GM18507 (cell line): ENCODE data around the gene ADAMTSL2.

ENCODE experiments used
- DNase-seq: peaks from one replicate; pipeline ENCODE4 v3.0.0; 2011; ENCODE audit warnings: low read depth; ENCODE audit not compliant: insufficient read length; ENCODE audit errors: extremely low spot score
- FAIRE-seq: peaks from 2 replicates; lab custom pipeline; 2011; peaks lifted over from hg19 to GRCh38; lab: Jason Lieb, UNC

ADAMTSL2 gene

GRCh38 chr9:133515615-133516255 lies 18.8 kb upstream of the ADAMTSL2 start:
- no peak for DNase-seq
- no peak for FAIRE-seq

GRCh38 chr9:133516256-133516960 lies 18.1 kb upstream of the ADAMTSL2 start:
- FAIRE-seq (no peak), DNase-seq (no peak)

GRCh38 chr9:133516961-133517350 lies 17.5 kb upstream of the ADAMTSL2 start:
- no peak for FAIRE-seq
- no peak for DNase-seq

- DNase-seq (no peak), FAIRE-seq (no peak)
These were observed 16.8 kb upstream of the ADAMTSL2 start for GRCh38 chr9:133517711-133518110.

- FAIRE-seq = no peak
- no peak for DNase-seq
These were observed 16.3 kb upstream of the ADAMTSL2 start for GRCh38 chr9:133518200-133518599.

GRCh38 chr9:133518706-133519449 lies 15.6 kb upstream of the ADAMTSL2 start:
- no peak for DNase-seq
- no peak for FAIRE-seq

GRCh38 chr9:133519693-133520092 lies 14.8 kb upstream of the ADAMTSL2 start:
- no peak for FAIRE-seq
- DNase-seq = no peak

GRCh38 chr9:133520121-133520835 lies 14.2 kb upstream of the ADAMTSL2 start:
- FAIRE-seq (no peak), DNase-seq (no peak)

GRCh38 chr9:133521122-133522072 lies 13.1 kb upstream of the ADAMTSL2 start:
- FAIRE-seq (no peak), DNase-seq (no peak)

- FAIRE-seq (no peak), DNase-seq (no peak)
These were observed 12.2 kb upstream of the ADAMTSL2 start for GRCh38 chr9:133522073-133522910.

GRCh38 chr9:133523106-133523505 lies 11.4 kb upstream of the ADAMTSL2 start:
- FAIRE-seq (no peak), DNase-seq (no peak)

- no peak for DNase-seq
These were observed 10.4 kb upstream of the ADAMTSL2 start for GRCh38 chr9:133524146-133524545.

GRCh38 chr9:133524679-133525228 lies 9.8 kb upstream of the ADAMTSL2 start, which contains the start of gene MYMK:
Gene MYMK, minus strand, starts transcription at chr9:133524959. Its CDS starts 115 bp downstream, at chr9:133524844.
- no peak for DNase-seq
- FAIRE-seq = no peak

More at GRCh38 chr9:133524146-133524545, 10.4 kb upstream of the ADAMTSL2 start:
- FAIRE-seq = no peak

- no peak for FAIRE-seq
- DNase-seq = no peak
These were observed 8.8 kb upstream of the ADAMTSL2 start for GRCh38 chr9:133525677-133526076.

- FAIRE-seq (no peak), DNase-seq (no peak)
These were observed 7.7 kb upstream of the ADAMTSL2 start for GRCh38 chr9:133526721-133527321.

GRCh38 chr9:133527444-133527920 lies 7.0 kb upstream of the ADAMTSL2 start:
- FAIRE-seq = no peak
- no peak for DNase-seq
